D341Med (cell line): ENCODE data around the gene COL5A3.
A peak's percentile ranks its signal among the peaks of the same experiment; 100 is the strongest.
"Not testable (repeated sequence)": the region's sequence is repeated elsewhere in the genome, so short reads cannot be mapped to it uniquely, and the experiment has no call there.

Experiments
- DNase-seq: peaks from one replicate; pipeline ENCODE4 v3.0.0; 2012; ENCODE audit warnings: low spot score

COL5A3 gene

GRCh38 chr19:9937001-9937411 lies 73.3 kb downstream of the COL5A3 start:
- no peak for DNase-seq

GRCh38 chr19:9936326-9937000 lies 73.8 kb downstream of the COL5A3 start, which contains the start of gene OLFM2:
Gene OLFM2 (minus strand): TSS chr19:9936515. CDS start chr19:9936366, 149 bp downstream.
- DNase-seq = peak; percentile 79

GRCh38 chr19:9935506-9936325 lies 74.6 kb downstream of the COL5A3 start:
- DNase-seq = no peak

GRCh38 chr19:9934132-9934950 lies 76.0 kb downstream of the COL5A3 start:
- peak; percentile 88 for DNase-seq

- no peak for DNase-seq
These were observed 77.5 kb downstream of the COL5A3 start for GRCh38 chr19:9932835-9933234.

- no peak for DNase-seq
These were observed 78.7 kb downstream of the COL5A3 start for GRCh38 chr19:9931629-9932028.

GRCh38 chr19:9923440-9923839 lies 86.9 kb downstream of the COL5A3 start:
- no peak for DNase-seq

GRCh38 chr19:9922782-9923379 lies 87.4 kb downstream of the COL5A3 start:
- DNase-seq = not testable (repeated sequence)

- DNase-seq = peak; percentile 79
These were observed 93.0 kb downstream of the COL5A3 start for GRCh38 chr19:9917321-9917720.

GRCh38 chr19:9916719-9917118 lies 93.6 kb downstream of the COL5A3 start:
- peak; percentile 15 for DNase-seq

- peak; percentile 92 for DNase-seq
These were observed 95.7 kb downstream of the COL5A3 start for GRCh38 chr19:9914315-9915207.

GRCh38 chr19:9914001-9914314 lies 96.3 kb downstream of the COL5A3 start:
- DNase-seq = no peak

- DNase-seq = peak; percentile 95
These were observed 96.9 kb downstream of the COL5A3 start for GRCh38 chr19:9913237-9914000.

- peak; percentile 35 for DNase-seq
These were observed 97.6 kb downstream of the COL5A3 start for GRCh38 chr19:9912551-9913236.

GRCh38 chr19:9911524-9912185 lies 98.6 kb downstream of the COL5A3 start:
- DNase-seq = peak; percentile 33

- no peak for DNase-seq
These were observed 99.7 kb downstream of the COL5A3 start for GRCh38 chr19:9910625-9911024.
